ENCODE results near the gene PACS1.

Gene PACS1

GRCh38 chr11:66066751-66067150, 3.3 kb upstream of the PACS1 start:
- Histone ChIP-seq H3F3A (ENCODE audit: low read depth) (peaks cover 14% of the 10 kb centered on the region), H3K4me1 (ENCODE audit: insufficient read depth, low read length, poor library complexity, severe bottlenecking) (peaks cover 8% of the 10 kb centered on the region), H3K4me2 (ENCODE audit: low read depth, low read length, poor library complexity, severe bottlenecking) (no peak overlapping the region), H3K9ac (ENCODE audit: low read depth, low read length, poor library complexity, severe bottlenecking) (no peak overlapping the region), H3K9me3 (ENCODE audit: insufficient read depth, low read depth, low read length) (no peaks in the 10 kb centered on the region), H3K4me3 (ENCODE audit: low read length, poor library complexity, severe bottlenecking) (no peak overlapping the region), H2AFZ (ENCODE audit: low read length) (no peak overlapping the region), H3K27me3 (ENCODE audit: insufficient read depth, low read length, poor library complexity, severe bottlenecking) (no peaks in the 10 kb centered on the region), H3K79me2 (ENCODE audit: insufficient read depth, low read length) (peaks cover 41% of the 10 kb centered on the region; the same call in 1 of the 2 replicates), H4K20me1 (ENCODE audit: insufficient read depth, low read length, poor library complexity, severe bottlenecking) (peaks cover 20% of the 10 kb centered on the region), H3K9me2 (replicated peaks; ENCODE audit: low read depth, low read length) (no peaks in the 10 kb centered on the region), H3K36me3 (ENCODE audit: insufficient read depth, low read length) (peaks cover 68% of the 10 kb centered on the region)
- TF ChIP-seq CTCF (conservative IDR thresholded peaks at IDR 0.05; ENCODE audit: low read length) (no peak), EZH2phosphoT487 (IDR thresholded peaks at IDR 0.05; ENCODE audit: borderline replicate concordance) (no peak)

- peaks cover 41% of the 10 kb centered on the region; the same call in 1 of the 2 replicates for H3K79me2 ChIP-seq (ENCODE audit: insufficient read depth, low read length)
- no peaks in the 10 kb centered on the region for H3K27me3 ChIP-seq (ENCODE audit: insufficient read depth, low read length, poor library complexity, severe bottlenecking)
- H3K4me1 ChIP-seq (ENCODE audit: insufficient read depth, low read length, poor library complexity, severe bottlenecking), result peaks cover 17% of the 10 kb centered on the region
- H3K4me2 ChIP-seq (ENCODE audit: low read depth, low read length, poor library complexity, severe bottlenecking), result no peak overlapping the region
- H2AFZ ChIP-seq (ENCODE audit: low read length), result no peak overlapping the region
- no peak overlapping the region for H3K4me3 ChIP-seq (ENCODE audit: low read length, poor library complexity, severe bottlenecking)
- peaks cover 14% of the 10 kb centered on the region for H3F3A ChIP-seq (ENCODE audit: low read depth)
- H3K9ac ChIP-seq (ENCODE audit: low read depth, low read length, poor library complexity, severe bottlenecking), result no peak overlapping the region
- peaks cover 61% of the 10 kb centered on the region for H3K36me3 ChIP-seq (ENCODE audit: insufficient read depth, low read length)
- H3K9me3 ChIP-seq (ENCODE audit: insufficient read depth, low read depth, low read length), result no peaks in the 10 kb centered on the region
- no peaks in the 10 kb centered on the region for H3K9me2 ChIP-seq (replicated peaks; ENCODE audit: low read depth, low read length)
- TF ChIP-seq CTCF (conservative IDR thresholded peaks at IDR 0.05; ENCODE audit: low read length) (no peak), EZH2phosphoT487 (IDR thresholded peaks at IDR 0.05; ENCODE audit: borderline replicate concordance) (no peak)
- peaks cover 20% of the 10 kb centered on the region for H4K20me1 ChIP-seq (ENCODE audit: insufficient read depth, low read length, poor library complexity, severe bottlenecking)
These were observed 2.4 kb upstream of the PACS1 start for GRCh38 chr11:66067640-66068039.

- H3K9me3 ChIP-seq (ENCODE audit: insufficient read depth, low read depth, low read length), result no peaks in the 10 kb centered on the region
- no peak overlapping the region for H3K4me3 ChIP-seq (ENCODE audit: low read length, poor library complexity, severe bottlenecking)
- no peaks in the 10 kb centered on the region for H3K27me3 ChIP-seq (ENCODE audit: insufficient read depth, low read length, poor library complexity, severe bottlenecking)
- H3K36me3 ChIP-seq (ENCODE audit: insufficient read depth, low read length), result peaks cover 54% of the 10 kb centered on the region
- peaks cover 34% of the 10 kb centered on the region; the same call in 1 of the 2 replicates for H3K79me2 ChIP-seq (ENCODE audit: insufficient read depth, low read length)
- TF ChIP-seq CTCF (conservative IDR thresholded peaks at IDR 0.05; ENCODE audit: low read length) (peak; percentile 90), EZH2phosphoT487 (IDR thresholded peaks at IDR 0.05; ENCODE audit: borderline replicate concordance) (no peak)
- peaks cover 20% of the 10 kb centered on the region for H4K20me1 ChIP-seq (ENCODE audit: insufficient read depth, low read length, poor library complexity, severe bottlenecking)
- no peak overlapping the region for H2AFZ ChIP-seq (ENCODE audit: low read length)
- no peak overlapping the region for H3K9ac ChIP-seq (ENCODE audit: low read depth, low read length, poor library complexity, severe bottlenecking)
- no peaks in the 10 kb centered on the region for H3K9me2 ChIP-seq (replicated peaks; ENCODE audit: low read depth, low read length)
- peaks cover 24% of the 10 kb centered on the region for H3K4me1 ChIP-seq (ENCODE audit: insufficient read depth, low read length, poor library complexity, severe bottlenecking)
- H3F3A ChIP-seq (ENCODE audit: low read depth), result peaks cover 14% of the 10 kb centered on the region
- no peak overlapping the region for H3K4me2 ChIP-seq (ENCODE audit: low read depth, low read length, poor library complexity, severe bottlenecking)
These were observed 1.8 kb upstream of the PACS1 start for GRCh38 chr11:66068154-66068821.
